Nephron progenitor cell (in vitro differentiated cells): ENCODE data around the gene TIMM10.
A peak's percentile ranks its signal among the peaks of the same experiment; 100 is the strongest.

Experiments used
- DNase-seq: peaks from one replicate; pipeline ENCODE4 v3.0.0; 2021
- H3K27ac Mint-ChIP-seq: 2 replicates; pipeline ENCODE4 v1.8.0; 2021; ENCODE audit warnings: mild to moderate bottlenecking, moderate library complexity, mixed read lengths
- H3K27me3 Mint-ChIP-seq: 2 replicates; pipeline ENCODE4 v1.8.0; 2021; ENCODE audit warnings: mild to moderate bottlenecking, low read depth, mixed read lengths; ENCODE audit not compliant: poor library complexity
- H3K36me3 Mint-ChIP-seq: 2 replicates; pipeline ENCODE4 v1.8.0; 2021; ENCODE audit warnings: low read depth, mixed read lengths
- H3K4me1 Mint-ChIP-seq: 2 replicates; pipeline ENCODE4 v1.8.0; 2021; ENCODE audit warnings: mixed read lengths
- H3K4me3 Mint-ChIP-seq: 2 replicates; pipeline ENCODE4 v1.8.0; 2021; ENCODE audit warnings: mild to moderate bottlenecking, moderate library complexity, mixed read lengths
- H3K9me3 Mint-ChIP-seq: 2 replicates; pipeline ENCODE4 v1.8.0; 2021; ENCODE audit warnings: mild to moderate bottlenecking, moderate library complexity, mixed read lengths
- TF ChIP-seq, protein P1 (sequence below): fragments of 200-600 bp; sonication (generic); IDR thresholded peaks from 2 replicates; pipeline ENCODE4 v1.5.0; 2021; ENCODE audit warnings: antibody characterized with exemption

Gene TIMM10

GRCh38 chr11:57481915-57482781, 48.4 kb downstream of the TIMM10 start:
- H3K4me3 Mint-ChIP-seq: peak overlapping the region; percentile 80
- H3K36me3 Mint-ChIP-seq: peaks cover 9% of the 10 kb centered on the region
- DNase-seq: no peak
- H3K9me3 Mint-ChIP-seq: no peaks in the 10 kb centered on the region
- peaks cover 35% of the 10 kb centered on the region for H3K27me3 Mint-ChIP-seq
- peaks cover 59% of the 10 kb centered on the region for H3K4me1 Mint-ChIP-seq
- H3K27ac Mint-ChIP-seq: no peak overlapping the region
- TF ChIP-seq, protein P1, sequence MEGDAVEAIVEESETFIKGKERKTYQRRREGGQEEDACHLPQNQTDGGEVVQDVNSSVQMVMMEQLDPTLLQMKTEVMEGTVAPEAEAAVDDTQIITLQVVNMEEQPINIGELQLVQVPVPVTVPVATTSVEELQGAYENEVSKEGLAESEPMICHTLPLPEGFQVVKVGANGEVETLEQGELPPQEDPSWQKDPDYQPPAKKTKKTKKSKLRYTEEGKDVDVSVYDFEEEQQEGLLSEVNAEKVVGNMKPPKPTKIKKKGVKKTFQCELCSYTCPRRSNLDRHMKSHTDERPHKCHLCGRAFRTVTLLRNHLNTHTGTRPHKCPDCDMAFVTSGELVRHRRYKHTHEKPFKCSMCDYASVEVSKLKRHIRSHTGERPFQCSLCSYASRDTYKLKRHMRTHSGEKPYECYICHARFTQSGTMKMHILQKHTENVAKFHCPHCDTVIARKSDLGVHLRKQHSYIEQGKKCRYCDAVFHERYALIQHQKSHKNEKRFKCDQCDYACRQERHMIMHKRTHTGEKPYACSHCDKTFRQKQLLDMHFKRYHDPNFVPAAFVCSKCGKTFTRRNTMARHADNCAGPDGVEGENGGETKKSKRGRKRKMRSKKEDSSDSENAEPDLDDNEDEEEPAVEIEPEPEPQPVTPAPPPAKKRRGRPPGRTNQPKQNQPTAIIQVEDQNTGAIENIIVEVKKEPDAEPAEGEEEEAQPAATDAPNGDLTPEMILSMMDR: no peak

DNA sequence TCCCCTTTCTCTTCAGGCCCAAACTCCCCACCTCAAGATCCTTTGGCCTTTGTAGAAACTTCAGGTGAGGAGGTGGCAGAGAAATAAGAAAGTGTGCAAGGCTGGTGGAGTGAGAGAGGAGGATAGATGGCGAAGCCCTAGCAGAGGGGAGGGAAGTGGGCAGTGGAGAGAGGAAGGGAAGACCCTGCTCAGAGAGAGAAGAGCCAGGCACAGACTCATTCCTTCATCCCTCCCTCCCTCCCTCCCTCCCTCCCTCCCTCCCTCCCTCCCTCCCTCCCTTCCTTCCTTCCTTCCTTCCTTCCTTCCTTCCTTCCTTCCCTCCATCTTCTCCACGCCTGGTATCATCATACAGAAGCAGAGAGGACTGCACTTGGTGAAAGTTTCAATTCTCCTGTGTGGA, 49.2 kb downstream of the TIMM10 start:
- TF ChIP-seq, protein P1: no peak
- no peak overlapping the region for H3K27ac Mint-ChIP-seq
- H3K27me3 Mint-ChIP-seq: peaks cover 41% of the 10 kb centered on the region
- no peak for DNase-seq
- H3K4me1 Mint-ChIP-seq: peaks cover 62% of the 10 kb centered on the region
- peaks cover 9% of the 10 kb centered on the region for H3K36me3 Mint-ChIP-seq
- H3K9me3 Mint-ChIP-seq: no peaks in the 10 kb centered on the region
- H3K4me3 Mint-ChIP-seq: peak overlapping the region; percentile 80

- TF ChIP-seq, protein P1: peak; percentile 57
- Mint-ChIP-seq H3K4me1 (peaks cover 62% of the 10 kb centered on the region), H3K9me3 (no peaks in the 10 kb centered on the region), H3K27ac (no peak overlapping the region), H3K4me3 (peak overlapping the region; percentile 58), H3K27me3 (peaks cover 49% of the 10 kb centered on the region), H3K36me3 (peaks cover 5% of the 10 kb centered on the region)
- peak; percentile 82 for DNase-seq
Measured at GRCh38 chr11:57480409-57481137, 50.0 kb downstream of the TIMM10 start.

GRCh38 chr11:57479911-57480310, 50.6 kb downstream of the TIMM10 start:
- no peak for DNase-seq
- peaks cover 2% of the 10 kb centered on the region for H3K36me3 Mint-ChIP-seq
- H3K9me3 Mint-ChIP-seq: no peaks in the 10 kb centered on the region
- H3K27me3 Mint-ChIP-seq: peaks cover 55% of the 10 kb centered on the region
- peaks cover 62% of the 10 kb centered on the region for H3K4me1 Mint-ChIP-seq
- TF ChIP-seq, protein P1: no peak
- no peak overlapping the region for H3K4me3 Mint-ChIP-seq
- no peak overlapping the region for H3K27ac Mint-ChIP-seq

- H3K4me3 Mint-ChIP-seq: peak overlapping the region; percentile 52
- TF ChIP-seq, protein P1: no peak
- H3K27ac Mint-ChIP-seq: no peak overlapping the region
- H3K27me3 Mint-ChIP-seq: peaks cover 63% of the 10 kb centered on the region
- no peak for DNase-seq
- no peaks in the 10 kb centered on the region for H3K9me3 Mint-ChIP-seq
- H3K4me1 Mint-ChIP-seq: peaks cover 62% of the 10 kb centered on the region
- no peaks in the 10 kb centered on the region for H3K36me3 Mint-ChIP-seq
Measured at GRCh38 chr11:57479021-57479663, 51.4 kb downstream of the TIMM10 start.
